B cell (primary cell): ENCODE results near the gene STK17B. TPM values are rescaled to one million over a fixed set of nuclear protein-coding genes. Genes with fewer than 3 reads are reported as not detected.

Source experiments
- ATAC-seq: fragments of 200-7000 bp; cut with Tn5 transposase; one replicate; pipeline ENCODE4 v1.10.0; 2021; ENCODE audit warnings: low read depth, mild to moderate bottlenecking, moderate number of reproducible peaks, moderate library complexity
- CTCF ChIA-PET: fragments of 350-600 bp; sonication (Branson Sonifier 250); formaldehyde crosslinking; loops from one replicate; lab custom pipeline; 2021; ENCODE audit warnings: antibody characterized with exemption, inconsistent platforms; lab: Charles Lee
- POLR2A ChIA-PET: fragments of 350-600 bp; sonication (Branson Sonifier 250); formaldehyde crosslinking; loops from one replicate; lab custom pipeline; 2021; ENCODE audit warnings: antibody characterized with exemption; lab: Charles Lee
- DNase-seq: peaks from one replicate; pipeline ENCODE4 v3.0.0; 2013
- H2AFZ ChIP-seq: 2 replicates; pipeline ENCODE4 v1.6.1; 2012; ENCODE audit warnings: mild to moderate bottlenecking, low read depth, low read length; ENCODE audit not compliant: insufficient read depth, poor library complexity, severe bottlenecking
- H3K27ac ChIP-seq, 2 donors: 1 replicate in 1 of 2; 2 replicates in 1 of 2; pipeline ENCODE4 v1.5.1; 2012 to 2013; ENCODE audit warnings: low read length in 2 of 2, mild to moderate bottlenecking in 2 of 2, moderate library complexity in 1 of 2
- H3K27me3 ChIP-seq, 4 experiments: fragments of 200-600 bp in 1 of 4; sonication (generic) in 1 of 4; replicated peaks in 1 of 4; 1 replicate in 2 of 4; 2 replicates in 2 of 4; pipeline versions ENCODE4 v1.6.1 to v1.7.0; 2013 to 2016; ENCODE audit warnings: low read length in 3 of 4, mild to moderate bottlenecking in 2 of 4, mixed read lengths in 1 of 4, moderate library complexity in 1 of 4; ENCODE audit not compliant: insufficient read depth in 4 of 4, control insufficient read depth in 3 of 4; ENCODE audit errors: control extremely low read depth in 1 of 4
- H3K36me3 ChIP-seq, 2 experiments: replicated peaks in 1 of 2; 1 replicate in 1 of 2; 2 replicates in 1 of 2; pipeline versions ENCODE4 v1.6.1 to v1.7.1; 2013; ENCODE audit warnings: low read length in 1 of 2; ENCODE audit not compliant: insufficient read depth in 2 of 2, control insufficient read depth in 1 of 2; ENCODE audit errors: control extremely low read depth in 1 of 2, extremely low read depth in 1 of 2
- H3K4me1 ChIP-seq, 2 donors: fragments of 200-600 bp in 1 of 2; sonication (generic) in 1 of 2; 1 replicate in 1 of 2; 2 replicates in 1 of 2; pipeline versions ENCODE4 v1.5.1 to v1.6.1; 2013 to 2017; ENCODE audit warnings: low read length in 2 of 2; ENCODE audit not compliant: control insufficient read depth in 2 of 2, insufficient read depth in 2 of 2
- H3K4me2 ChIP-seq: replicated peaks from 2 replicates; pipeline ENCODE3; 2012; ENCODE audit warnings: mild to moderate bottlenecking, low read depth, low read length; ENCODE audit not compliant: poor library complexity, severe bottlenecking
- H3K4me3 ChIP-seq, 5 experiments: fragments of 200-600 bp in 1 of 5; sonication (generic) in 1 of 5; 1 replicate in 3 of 5; 2 replicates in 2 of 5; pipeline versions ENCODE4 v1.5.1 to v1.7.0; 2011 to 2016; ENCODE audit warnings: low read length in 4 of 5, mild to moderate bottlenecking in 4 of 5, low read depth in 2 of 5, control low read depth in 1 of 5, moderate library complexity in 1 of 5; ENCODE audit not compliant: insufficient read depth in 1 of 5; ENCODE audit errors: control extremely low read depth in 1 of 5, extremely low read depth in 1 of 5
- H3K79me2 ChIP-seq: fragments of 200-600 bp; sonication (generic); one replicate; pipeline ENCODE4 v1.6.0; 2016; ENCODE audit warnings: low read length; ENCODE audit not compliant: control insufficient read depth, insufficient read depth
- H3K9ac ChIP-seq: fragments of 200-600 bp; sonication (generic); 2 replicates; pipeline ENCODE4 v1.6.1; 2017; ENCODE audit warnings: mild to moderate bottlenecking, low read length, moderate library complexity
- H3K9me3 ChIP-seq, 3 donors: one replicate each; pipeline versions ENCODE4 v1.6.1 to v1.7.1; 2013; ENCODE audit warnings: low read length in 2 of 3; ENCODE audit not compliant: control insufficient read depth in 2 of 3, insufficient read depth in 1 of 3; ENCODE audit errors: control extremely low read depth in 1 of 3
- H4K20me1 ChIP-seq: 2 replicates; pipeline ENCODE4 v1.6.0; 2012; ENCODE audit warnings: mild to moderate bottlenecking, low read length; ENCODE audit not compliant: insufficient read depth, control insufficient read depth, poor library complexity, severe bottlenecking
- H3K27ac Mint-ChIP-seq: one replicate; pipeline ENCODE4 v1.8.0; 2021; ENCODE audit warnings: mixed read lengths
- H3K27me3 Mint-ChIP-seq: one replicate; pipeline ENCODE4 v1.8.0; 2021; ENCODE audit warnings: mixed read lengths
- H3K4me1 Mint-ChIP-seq: one replicate; pipeline ENCODE4 v1.8.0; 2021; ENCODE audit warnings: mixed read lengths
- H3K4me3 Mint-ChIP-seq: one replicate; pipeline ENCODE4 v1.8.0; 2021; ENCODE audit warnings: mixed read lengths
- H3K9me3 Mint-ChIP-seq: one replicate; pipeline ENCODE4 v1.8.0; 2022; ENCODE audit warnings: mixed read lengths; ENCODE audit not compliant: insufficient read depth
- CTCF ChIP-seq: fragments of 200-600 bp; IDR thresholded peaks from one replicate; pipeline ENCODE4 v1.8.0; 2022; ENCODE audit warnings: antibody characterized with exemption, mild to moderate bottlenecking
- EZH2 ChIP-seq: IDR thresholded peaks from 2 replicates; pipeline ENCODE4 v1.6.1; 2012; ENCODE audit warnings: borderline replicate concordance, low read depth, mild to moderate bottlenecking, moderate library complexity, low read length; ENCODE audit not compliant: insufficient read depth, poor library complexity, severe bottlenecking
- WGBS: methylation state at CpG from one replicate; pipeline ENCODE4 v1.1.5; 2013; ENCODE audit warnings: missing lambda C conversion rate; ENCODE audit not compliant: insufficient coverage; 5-methylcytosine and 5-hydroxymethylcytosine counted together
- intact Hi-C: fragments of 100-400 bp; cut with micrococcal nuclease; formaldehyde crosslinking; loops from one replicate; pipeline ENCODE4 v1.10.0; 2022
- polyA plus RNA-seq: library from polyadenylated mRNA; depleted of rRNA; stranded (reverse); fragments of >200 nt; gene quantifications from 2 replicates; pipeline ENCODE4 v1.2.3, GENCODE V29; 2012
- total RNA-seq, 2 donors: library from RNA; stranded (reverse); fragments of 120-200 nt in 1 of 2; gene quantifications; 1 replicate in 1 of 2; 2 replicates in 1 of 2; pipeline versions ENCODE4 v1.2.3 to v1.2.4, GENCODE V29; 2013 to 2022

The STK17B gene
- total and polyA plus RNA-seq, 2 donors (not counting 1 experiment from before 2014, with no cell fraction given) = 120 to 249 TPM

GRCh38 chr2:196205881-196206435 lies 34.6 kb upstream of the STK17B start:
- no peaks in the 10 kb centered on the region for H3K27me3 ChIP-seq
- no peak overlapping the region for H3K4me2 ChIP-seq
- peaks cover 4% of the 10 kb centered on the region for H3K79me2 ChIP-seq
- peaks cover 18 to 20% of the 10 kb centered on the region in 2 donors for H3K4me1 ChIP-seq
- intact Hi-C loops = no loop called here
- peaks cover 48% of the 10 kb centered on the region for H3K4me1 Mint-ChIP-seq
- no peak for ATAC-seq
- H3K27ac Mint-ChIP-seq = no peak overlapping the region
- H4K20me1 ChIP-seq = no peaks in the 10 kb centered on the region
- no peak overlapping the region for H3K4me3 ChIP-seq
- no peaks in the 10 kb centered on the region for H3K9me3 Mint-ChIP-seq
- ChIA-PET POLR2A (interaction anchor here (0.8 to 2.0 kb wide), 2 partner anchors 30 to 36 kb away, joined by 3 to 7 read pairs; no protein-coding TSS in a partner anchor), CTCF (interaction anchor here (1.0 to 2.3 kb wide), 3 partner anchors 21 to 138 kb away, joined by 3 to 10 read pairs (median 6); partner anchors contain the start of gene DNAH7)
- no peaks in the 10 kb centered on the region for H3K27me3 Mint-ChIP-seq
- TF ChIP-seq CTCF = no peak
- TF ChIP-seq EZH2 = no peak
- DNase-seq = no peak
- H2AFZ ChIP-seq = no peak overlapping the region
- no peak overlapping the region for H3K27ac ChIP-seq
- no peak overlapping the region for H3K9ac ChIP-seq
- no peaks in the 10 kb centered on the region for H3K36me3 ChIP-seq
- H3K4me3 Mint-ChIP-seq = no peak overlapping the region
- peaks cover 0 to 4% (median 0%) of the 10 kb centered on the region in 3 donors for H3K9me3 ChIP-seq

GRCh38 chr2:196205011-196205766 lies 33.8 kb upstream of the STK17B start:
- Histone ChIP-seq H4K20me1 (no peaks in the 10 kb centered on the region), H3K27ac (no peak overlapping the region), H3K36me3 (no peaks in the 10 kb centered on the region), H3K79me2 (peaks cover 5% of the 10 kb centered on the region), H3K9ac (no peak overlapping the region), H3K4me2 (no peak overlapping the region), H3K4me1 (peaks cover 13 to 24% of the 10 kb centered on the region in 2 donors), H3K9me3 (peaks cover 0 to 4% (median 0%) of the 10 kb centered on the region in 3 donors), H3K4me3 (no peak overlapping the region), H2AFZ (no peak overlapping the region), H3K27me3 (no peaks in the 10 kb centered on the region)
- Mint-ChIP-seq H3K27ac (peak overlapping the region; percentile 42), H3K4me1 (peaks cover 54% of the 10 kb centered on the region), H3K27me3 (no peaks in the 10 kb centered on the region), H3K4me3 (no peak overlapping the region), H3K9me3 (no peaks in the 10 kb centered on the region)
- DNase-seq (no peak), ATAC-seq (no peak)
- WGBS = no CpG with 5 or more reads among the region's 5 CpGs
- TF ChIP-seq CTCF (no peak), EZH2 (no peak)
- intact Hi-C loops = no loop called here
- ChIA-PET CTCF (interaction anchor here (0.9 to 2.3 kb wide), 6 partner anchors 15 to 137 kb away, joined by 3 to 10 read pairs (median 3); partner anchors contain the start of gene DNAH7), POLR2A (interaction anchor here (0.8 to 2.0 kb wide), 2 partner anchors 29 to 35 kb away, joined by 5 to 7 read pairs; no protein-coding TSS in a partner anchor)
